ENCODE measurements around the gene GLYATL3.

The GLYATL3 gene

DNA sequence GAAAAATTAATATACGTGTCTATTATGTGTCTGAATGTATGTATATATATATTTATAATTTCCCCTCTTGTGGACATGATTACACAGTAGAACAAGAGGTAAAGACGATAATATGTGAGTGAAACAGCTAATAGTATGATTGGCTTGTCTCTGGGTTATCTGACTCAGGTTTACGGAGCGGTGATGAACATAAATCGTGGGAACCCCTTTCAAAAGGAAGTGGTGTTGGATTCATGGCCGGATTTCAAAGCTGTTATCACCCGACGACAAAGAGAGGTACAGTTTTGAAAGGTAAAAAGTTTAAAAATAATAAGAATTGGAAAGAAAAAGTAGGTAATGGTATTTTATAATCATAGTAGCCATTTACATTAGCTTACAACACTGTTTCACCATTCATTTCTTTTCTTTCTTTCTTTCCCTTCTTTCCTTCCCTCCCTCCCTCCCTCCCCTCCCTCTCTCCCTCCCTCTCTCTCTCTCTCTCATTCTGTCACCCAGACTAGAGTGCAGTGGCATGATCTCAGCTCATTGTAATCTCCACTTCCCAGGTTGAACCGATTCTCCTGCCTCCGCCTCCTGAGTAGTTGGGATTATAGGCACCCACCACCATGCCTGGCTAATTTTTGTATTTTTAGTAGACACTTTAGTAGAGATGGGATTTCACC, 15.9 kb downstream of the GLYATL3 start:
- no peaks in the 10 kb centered on the region for H3K36me3 ChIP-seq (ENCODE audit: insufficient read depth, low read length)
- no peak overlapping the region for H3K4me3 ChIP-seq (ENCODE audit: low read length)
- no peak overlapping the region for H3K9ac ChIP-seq (ENCODE audit: low read depth, low read length)
- H3K4me1 ChIP-seq (ENCODE audit: control insufficient read depth, insufficient read depth, low read length) = no peaks in the 10 kb centered on the region
- H3K9me3 ChIP-seq (replicated peaks; ENCODE audit: low read length) = no peaks in the 10 kb centered on the region
- H3K4me2 ChIP-seq (ENCODE audit: low read length) = no peak overlapping the region
- H3K27me3 ChIP-seq (ENCODE audit: control insufficient read depth, insufficient read depth, low read length) = peaks cover 8% of the 10 kb centered on the region

DNA sequence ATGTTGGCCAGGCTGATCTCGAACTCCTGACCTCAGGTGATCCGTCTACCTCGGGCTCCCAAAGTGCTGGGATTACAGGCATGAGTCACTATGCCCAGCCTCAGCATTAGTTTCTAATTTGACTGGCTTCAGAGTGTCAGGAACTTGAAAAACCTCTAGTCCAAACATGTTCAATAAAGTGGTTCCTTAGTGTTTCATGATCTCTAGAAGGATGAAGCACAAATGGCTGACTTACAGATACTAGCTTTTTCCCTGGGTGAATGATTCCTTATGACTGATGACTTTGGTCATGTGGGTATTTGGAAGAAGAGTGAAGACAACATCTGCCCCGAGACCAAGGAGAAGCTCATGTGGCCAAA, 16.4 kb downstream of the GLYATL3 start:
- Histone ChIP-seq H3K27me3 (ENCODE audit: control insufficient read depth, insufficient read depth, low read length) (peaks cover 8% of the 10 kb centered on the region), H3K36me3 (ENCODE audit: insufficient read depth, low read length) (no peaks in the 10 kb centered on the region), H3K4me1 (ENCODE audit: control insufficient read depth, insufficient read depth, low read length) (no peaks in the 10 kb centered on the region), H3K4me3 (ENCODE audit: low read length) (no peak overlapping the region), H3K9me3 (replicated peaks; ENCODE audit: low read length) (no peaks in the 10 kb centered on the region), H3K4me2 (ENCODE audit: low read length) (no peak overlapping the region), H3K9ac (ENCODE audit: low read depth, low read length) (no peak overlapping the region)

DNA sequence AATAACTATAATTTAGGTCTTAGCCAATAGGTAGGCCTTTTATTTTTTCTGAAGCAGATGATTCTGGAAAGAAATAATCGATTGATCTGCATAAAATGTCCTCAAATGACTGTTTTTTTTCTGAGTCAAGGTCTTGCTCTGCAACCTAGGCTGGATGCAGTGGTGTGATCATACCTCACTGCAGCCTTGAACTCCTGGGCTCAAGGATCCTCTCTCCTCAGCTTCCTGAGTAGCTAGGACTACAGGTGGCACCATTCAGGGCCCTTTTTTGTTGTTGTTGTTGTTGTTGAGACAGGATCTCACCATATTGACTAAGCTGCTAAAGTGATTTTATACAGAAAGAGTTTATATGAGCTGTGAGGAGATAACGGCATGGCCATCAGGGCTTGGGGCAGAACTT, 18.2 kb downstream of the GLYATL3 start:
- H3K36me3 ChIP-seq (ENCODE audit: insufficient read depth, low read length) = no peaks in the 10 kb centered on the region
- no peaks in the 10 kb centered on the region for H3K9me3 ChIP-seq (replicated peaks; ENCODE audit: low read length)

DNA sequence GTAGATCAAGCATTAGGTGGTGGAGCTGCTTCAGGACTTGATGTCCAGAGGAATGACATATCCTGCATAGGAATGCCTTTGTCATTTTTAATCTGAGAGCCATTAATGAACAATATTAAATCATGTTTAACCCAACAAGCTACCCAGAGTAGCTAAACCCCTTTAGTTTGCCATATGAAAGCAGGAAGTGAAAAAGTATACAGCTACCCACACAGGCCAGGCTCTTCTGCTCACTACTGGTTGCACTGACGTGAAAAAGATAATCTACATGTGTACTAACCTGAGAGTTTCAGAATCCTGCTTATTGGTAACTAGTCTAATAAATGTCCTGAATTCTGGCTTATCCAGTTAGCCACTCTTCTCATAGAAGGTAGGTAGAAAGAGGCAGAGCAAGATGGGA, 19.9 kb downstream of the GLYATL3 start:
- no peaks in the 10 kb centered on the region for H3K36me3 ChIP-seq (ENCODE audit: insufficient read depth, low read length)
- H3K4me3 ChIP-seq (ENCODE audit: low read length) = no peak overlapping the region
- no peaks in the 10 kb centered on the region for H3K9me3 ChIP-seq (replicated peaks; ENCODE audit: low read length)
- no peaks in the 10 kb centered on the region for H3K4me1 ChIP-seq (ENCODE audit: control insufficient read depth, insufficient read depth, low read length)
- H3K27me3 ChIP-seq (ENCODE audit: control insufficient read depth, insufficient read depth, low read length) = peaks cover 3% of the 10 kb centered on the region
- H3K4me2 ChIP-seq (ENCODE audit: low read length) = no peak overlapping the region
- H3K9ac ChIP-seq (ENCODE audit: low read depth, low read length) = no peak overlapping the region

More for the DNA sequence above, 18.2 kb downstream of the GLYATL3 start:
- Histone ChIP-seq H3K4me2 (ENCODE audit: low read length) (no peak overlapping the region), H3K27me3 (ENCODE audit: control insufficient read depth, insufficient read depth, low read length) (peaks cover 3% of the 10 kb centered on the region), H3K9ac (ENCODE audit: low read depth, low read length) (no peak overlapping the region), H3K4me3 (ENCODE audit: low read length) (no peak overlapping the region), H3K4me1 (ENCODE audit: control insufficient read depth, insufficient read depth, low read length) (no peaks in the 10 kb centered on the region)

DNA sequence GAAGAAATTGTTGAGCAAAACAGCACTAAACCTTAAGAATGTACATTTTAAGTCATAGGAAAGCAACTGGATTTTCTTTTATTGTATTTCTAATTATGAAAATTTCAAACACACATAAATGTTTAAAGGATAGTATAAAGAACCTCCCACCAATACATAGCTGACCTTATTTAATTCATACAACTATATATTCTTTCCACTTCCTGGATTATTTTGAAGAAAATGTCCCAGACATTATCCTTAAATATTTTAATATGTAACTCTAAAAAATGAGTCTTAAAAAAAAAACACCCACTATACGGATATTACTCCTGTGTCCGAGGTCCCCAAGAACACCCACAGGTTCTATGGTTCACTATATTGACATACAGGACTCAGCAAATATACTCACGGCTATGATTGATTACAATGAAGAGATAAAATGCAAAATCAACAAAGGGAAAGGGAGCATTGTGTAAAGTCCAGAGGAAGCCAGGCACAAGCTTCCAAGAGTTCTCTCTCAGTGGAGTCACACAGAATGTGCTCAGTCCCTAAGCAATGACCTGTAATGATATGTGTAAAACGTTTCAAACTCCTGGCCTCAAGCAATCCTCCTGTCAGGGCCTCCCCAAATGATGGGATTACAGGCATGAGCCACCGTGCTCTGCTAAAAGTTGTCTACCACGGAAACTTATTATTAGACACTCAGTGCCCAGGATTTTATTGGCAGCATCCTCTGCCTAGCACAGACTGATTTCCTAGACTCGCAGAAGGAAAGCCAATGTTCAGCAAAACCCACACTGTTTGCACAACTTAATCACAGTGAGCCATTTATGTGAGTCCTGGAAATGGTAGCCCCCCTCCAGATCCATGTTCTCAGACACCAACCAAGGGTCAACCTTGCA, 23.2 kb downstream of the GLYATL3 start:
- H3K9ac ChIP-seq (ENCODE audit: low read depth, low read length) = no peak overlapping the region
- H3K9me3 ChIP-seq (replicated peaks; ENCODE audit: low read length) = no peaks in the 10 kb centered on the region
- no peaks in the 10 kb centered on the region for H3K36me3 ChIP-seq (ENCODE audit: insufficient read depth, low read length)
- H3K4me3 ChIP-seq (ENCODE audit: low read length) = no peak overlapping the region
- no peak overlapping the region for H3K4me2 ChIP-seq (ENCODE audit: low read length)
- H3K4me1 ChIP-seq (ENCODE audit: control insufficient read depth, insufficient read depth, low read length) = no peaks in the 10 kb centered on the region
- H3K27me3 ChIP-seq (ENCODE audit: control insufficient read depth, insufficient read depth, low read length) = peaks cover 8% of the 10 kb centered on the region

DNA sequence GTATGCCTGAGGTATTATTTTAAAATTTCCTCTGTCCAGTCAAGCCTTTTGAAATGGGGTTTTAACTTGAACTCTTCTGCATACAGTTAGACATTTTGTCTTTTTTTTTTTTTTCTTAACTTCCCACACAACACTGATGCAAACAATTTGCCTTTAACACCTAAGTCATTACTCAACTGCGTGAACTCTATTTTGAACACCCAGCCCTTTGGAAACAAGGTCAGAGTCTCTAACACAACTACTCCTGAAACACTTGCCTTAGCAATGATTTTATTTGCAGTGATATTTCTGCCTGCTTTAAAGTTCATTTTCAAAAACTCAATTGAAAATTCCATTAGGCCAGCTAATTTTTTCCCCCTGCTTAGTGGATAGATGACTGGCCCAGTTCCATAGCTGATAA, 24.2 kb downstream of the GLYATL3 start:
- Histone ChIP-seq H3K4me3 (ENCODE audit: low read length) (no peak overlapping the region), H3K36me3 (ENCODE audit: insufficient read depth, low read length) (no peaks in the 10 kb centered on the region), H3K4me2 (ENCODE audit: low read length) (no peak overlapping the region), H3K27me3 (ENCODE audit: control insufficient read depth, insufficient read depth, low read length) (peaks cover 8% of the 10 kb centered on the region), H3K9ac (ENCODE audit: low read depth, low read length) (no peak overlapping the region), H3K9me3 (replicated peaks; ENCODE audit: low read length) (no peaks in the 10 kb centered on the region), H3K4me1 (ENCODE audit: control insufficient read depth, insufficient read depth, low read length) (no peaks in the 10 kb centered on the region)

DNA sequence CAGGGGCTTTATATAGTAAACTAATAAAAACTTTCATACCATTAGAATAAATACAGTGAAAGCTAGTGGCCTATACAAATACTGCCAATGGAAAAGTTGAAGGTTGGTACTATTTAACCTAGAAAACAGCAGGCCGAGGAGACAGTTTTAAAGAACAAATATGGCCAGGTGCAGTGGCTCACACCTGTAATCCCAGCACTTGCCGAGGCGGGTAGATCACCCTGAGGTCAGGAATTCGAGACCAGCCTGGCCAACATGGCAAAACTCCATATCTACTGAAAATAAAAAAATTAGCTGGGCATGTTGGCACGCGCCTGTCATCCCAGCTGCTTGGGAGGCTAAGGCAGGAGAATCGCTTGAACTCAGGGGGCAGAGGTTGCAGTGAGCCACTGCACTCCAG, 24.8 kb downstream of the GLYATL3 start:
- Histone ChIP-seq H3K4me2 (ENCODE audit: low read length) (no peak overlapping the region), H3K36me3 (ENCODE audit: insufficient read depth, low read length) (no peaks in the 10 kb centered on the region), H3K4me3 (ENCODE audit: low read length) (no peak overlapping the region), H3K9me3 (replicated peaks; ENCODE audit: low read length) (no peaks in the 10 kb centered on the region), H3K4me1 (ENCODE audit: control insufficient read depth, insufficient read depth, low read length) (no peaks in the 10 kb centered on the region), H3K9ac (ENCODE audit: low read depth, low read length) (no peak overlapping the region), H3K27me3 (ENCODE audit: control insufficient read depth, insufficient read depth, low read length) (peaks cover 8% of the 10 kb centered on the region)

DNA sequence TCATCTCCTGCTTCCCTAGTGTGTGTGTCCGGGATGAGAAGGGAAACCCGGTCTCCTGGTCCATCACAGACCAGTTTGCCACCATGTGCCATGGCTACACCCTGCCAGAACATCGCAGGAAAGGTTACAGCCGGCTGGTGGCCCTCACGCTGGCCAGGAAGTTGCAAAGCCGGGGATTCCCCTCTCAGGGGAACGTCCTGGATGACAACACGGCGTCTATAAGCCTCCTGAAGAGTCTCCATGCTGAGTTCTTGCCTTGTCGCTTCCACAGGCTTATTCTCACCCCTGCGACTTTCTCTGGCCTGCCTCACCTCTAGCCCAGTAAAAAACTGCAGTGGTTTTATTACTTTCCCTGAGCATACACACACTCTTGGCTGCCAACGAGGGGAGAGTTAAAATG, 26.9 kb downstream of the GLYATL3 start:
- H3K4me3 ChIP-seq (ENCODE audit: low read length) = no peak overlapping the region
- H3K4me1 ChIP-seq (ENCODE audit: control insufficient read depth, insufficient read depth, low read length) = no peaks in the 10 kb centered on the region
- H3K4me2 ChIP-seq (ENCODE audit: low read length) = no peak overlapping the region
- no peak overlapping the region for H3K9ac ChIP-seq (ENCODE audit: low read depth, low read length)
- H3K36me3 ChIP-seq (ENCODE audit: insufficient read depth, low read length) = no peaks in the 10 kb centered on the region
- H3K27me3 ChIP-seq (ENCODE audit: control insufficient read depth, insufficient read depth, low read length) = peaks cover 14% of the 10 kb centered on the region
- H3K9me3 ChIP-seq (replicated peaks; ENCODE audit: low read length) = no peaks in the 10 kb centered on the region

DNA sequence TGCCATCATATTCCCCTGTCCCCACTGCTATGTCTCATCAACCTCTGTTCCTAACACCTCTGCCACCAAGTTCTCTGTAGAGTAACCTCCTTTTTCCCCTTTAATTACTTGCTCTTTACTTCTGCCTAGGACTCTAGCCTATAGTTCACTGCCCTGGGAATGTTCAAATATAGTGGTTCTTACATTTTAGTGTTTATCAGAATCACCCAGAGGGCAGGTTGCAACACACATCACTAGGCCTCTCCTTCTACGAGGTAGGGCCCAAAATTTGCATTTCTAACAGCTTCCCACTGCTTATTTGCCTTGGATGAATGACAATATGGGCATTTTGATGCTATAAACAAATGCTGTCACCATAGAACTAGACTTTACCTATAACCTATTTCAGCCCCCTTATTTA, 27.6 kb downstream of the GLYATL3 start:
- Histone ChIP-seq H3K4me1 (ENCODE audit: control insufficient read depth, insufficient read depth, low read length) (no peaks in the 10 kb centered on the region), H3K27me3 (ENCODE audit: control insufficient read depth, insufficient read depth, low read length) (peaks cover 14% of the 10 kb centered on the region), H3K9ac (ENCODE audit: low read depth, low read length) (no peak overlapping the region), H3K4me2 (ENCODE audit: low read length) (no peak overlapping the region), H3K9me3 (replicated peaks; ENCODE audit: low read length) (no peaks in the 10 kb centered on the region), H3K36me3 (ENCODE audit: insufficient read depth, low read length) (no peaks in the 10 kb centered on the region), H3K4me3 (ENCODE audit: low read length) (no peak overlapping the region)

DNA sequence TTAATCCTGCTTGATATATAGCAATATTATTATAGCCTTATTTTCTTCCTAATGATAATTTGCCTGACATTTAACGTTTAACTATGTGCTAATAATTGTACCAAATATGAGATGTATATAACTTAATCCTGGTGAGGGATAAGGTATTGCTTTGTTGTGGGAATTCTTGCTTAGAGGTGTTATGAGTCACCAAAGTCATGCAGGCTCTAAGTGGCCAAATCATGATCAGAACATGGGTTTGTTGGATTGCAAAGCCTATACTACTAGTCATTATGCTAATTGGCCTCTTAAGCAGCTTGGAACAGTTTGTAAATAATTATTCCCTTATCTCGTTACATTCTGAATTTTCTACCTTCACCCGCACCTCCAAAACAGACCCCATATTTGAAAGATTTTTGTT, 28.8 kb downstream of the GLYATL3 start:
- H3K27me3 ChIP-seq (ENCODE audit: control insufficient read depth, insufficient read depth, low read length) = peaks cover 14% of the 10 kb centered on the region
- no peak overlapping the region for H3K9ac ChIP-seq (ENCODE audit: low read depth, low read length)
- H3K4me2 ChIP-seq (ENCODE audit: low read length) = no peak overlapping the region
- no peak overlapping the region for H3K4me3 ChIP-seq (ENCODE audit: low read length)
- no peaks in the 10 kb centered on the region for H3K4me1 ChIP-seq (ENCODE audit: control insufficient read depth, insufficient read depth, low read length)
- H3K9me3 ChIP-seq (replicated peaks; ENCODE audit: low read length) = no peaks in the 10 kb centered on the region
- no peaks in the 10 kb centered on the region for H3K36me3 ChIP-seq (ENCODE audit: insufficient read depth, low read length)

DNA sequence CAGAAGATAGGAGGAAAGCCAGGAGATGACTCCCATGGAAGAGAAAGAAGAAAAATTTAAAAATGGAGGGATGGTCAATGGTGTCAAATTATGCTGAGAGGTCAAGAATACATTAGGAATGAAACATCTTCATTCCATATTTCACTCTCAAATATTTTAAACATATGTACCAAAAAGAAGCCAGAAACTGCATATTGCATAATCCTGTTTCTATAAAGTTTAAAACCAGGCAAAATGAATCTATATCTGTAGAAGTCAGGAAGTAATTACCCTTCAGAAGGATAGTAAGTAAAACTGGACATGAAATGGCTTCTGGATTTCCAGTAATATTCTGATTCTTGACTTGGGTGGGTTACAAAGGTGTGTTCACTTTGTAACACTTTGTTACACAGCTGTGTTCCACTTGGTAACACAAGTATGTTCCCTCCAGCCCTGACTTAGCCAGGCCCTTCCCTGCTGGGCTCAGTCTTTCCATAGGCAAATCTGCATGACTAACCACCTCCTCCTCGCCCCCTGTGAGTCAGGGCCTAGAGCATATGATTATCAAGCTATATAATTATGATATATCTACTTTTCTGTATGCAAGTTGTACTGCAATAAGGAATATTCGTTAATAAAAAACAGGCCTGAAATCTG, 30.5 kb downstream of the GLYATL3 start:
- no peaks in the 10 kb centered on the region for H3K36me3 ChIP-seq (ENCODE audit: insufficient read depth, low read length)
- H3K4me1 ChIP-seq (ENCODE audit: control insufficient read depth, insufficient read depth, low read length) = no peaks in the 10 kb centered on the region
- no peak overlapping the region for H3K4me3 ChIP-seq (ENCODE audit: low read length)
- no peaks in the 10 kb centered on the region for H3K9me3 ChIP-seq (replicated peaks; ENCODE audit: low read length)
- H3K27me3 ChIP-seq (ENCODE audit: control insufficient read depth, insufficient read depth, low read length) = peaks cover 14% of the 10 kb centered on the region
- no peak overlapping the region for H3K9ac ChIP-seq (ENCODE audit: low read depth, low read length)
- H3K4me2 ChIP-seq (ENCODE audit: low read length) = no peak overlapping the region

Measured in skeletal muscle satellite cell (primary cell).